Coronary artery (tissue), 2 donors: ENCODE data around the gene CHST13.

Source experiments
- DNase-seq: peaks from one replicate; pipeline ENCODE4 v3.0.0-alpha.2; 2017; ENCODE audit warnings: low spot score
- H3K27ac ChIP-seq, 2 donors: fragments of 200-600 bp; sonication (generic); one replicate each; pipeline ENCODE4 v1.5.1; 2016 to 2019
- H3K4me3 ChIP-seq: fragments of 200-600 bp; sonication (generic); 2 replicates; pipeline ENCODE4 v1.5.1; 2016; ENCODE audit warnings: mild to moderate bottlenecking, moderate library complexity
- CTCF ChIP-seq: fragments of 200-600 bp; sonication (generic); IDR thresholded peaks from one replicate; pipeline ENCODE4 v1.5.1; 2019; ENCODE audit warnings: antibody characterized with exemption

CHST13 gene

GRCh38 chr3:126562737-126563276 lies 38.9 kb downstream of the CHST13 start:
- H3K27ac ChIP-seq, result no peak overlapping the region
- no peak overlapping the region for H3K4me3 ChIP-seq
- DNase-seq, result no peak
- no peak for TF ChIP-seq CTCF

- no peak for DNase-seq
- H3K27ac ChIP-seq, result no peak overlapping the region
- TF ChIP-seq CTCF, result no peak
- H3K4me3 ChIP-seq, result no peak overlapping the region
Observed at GRCh38 chr3:126567696-126568438, 43.9 kb downstream of the CHST13 start.

GRCh38 chr3:126568776-126569342 lies 44.9 kb downstream of the CHST13 start:
- Histone ChIP-seq H3K4me3 (no peak overlapping the region), H3K27ac (no peak overlapping the region)
- TF ChIP-seq CTCF, result no peak
- DNase-seq, result no peak

- no peak for TF ChIP-seq CTCF
- no peak overlapping the region for H3K27ac ChIP-seq
- H3K4me3 ChIP-seq, result no peak overlapping the region
- DNase-seq, result no peak
Observed at GRCh38 chr3:126569390-126569975, 45.5 kb downstream of the CHST13 start.

- Histone ChIP-seq H3K4me3 (no peak overlapping the region), H3K27ac (no peak overlapping the region)
- no peak for TF ChIP-seq CTCF
- no peak for DNase-seq
Observed at GRCh38 chr3:126570103-126570541, 46.2 kb downstream of the CHST13 start.

GRCh38 chr3:126571078-126571477 lies 47.1 kb downstream of the CHST13 start:
- H3K4me3 ChIP-seq, result no peak overlapping the region
- no peak for DNase-seq
- no peak for TF ChIP-seq CTCF
- H3K27ac ChIP-seq, result no peak overlapping the region
